Measurements from ENCODE around the gene ZNF76. TPM values are rescaled to one million over a fixed set of nuclear protein-coding genes. Genes with fewer than 3 reads are reported as not detected.

The ZNF76 gene
- total and polyA plus RNA-seq, 4 donors: 10.6 to 18.4 (median 12.4) TPM

GRCh38 chr6:35341557-35341956 is 82.0 kb downstream of the ZNF76 start:
- Histone ChIP-seq H3K36me3 (ENCODE audit: control insufficient read depth in 4 of 4, insufficient read depth in 3 of 4, low read depth in 1 of 4, low read length in 3 of 4) (peaks cover 0 to 4% (median 0%) of the 10 kb centered on the region in 4 donors), H3K9me3 (ENCODE audit: control insufficient read depth in 4 of 4, low read length in 3 of 4) (no peaks in the 10 kb centered on the region), H3K9ac (ENCODE audit: low read depth in 1 of 2, low read length in 2 of 2) (no peak overlapping the region), H3K4me1 (ENCODE audit: control insufficient read depth in 4 of 4, insufficient read depth in 4 of 4, low read length in 3 of 4) (peaks cover 0 to 26% (median 22%) of the 10 kb centered on the region in 4 donors), H3K4me3 (ENCODE audit: low read depth in 1 of 3, low read length in 3 of 3) (no peak overlapping the region), H3K27me3 (ENCODE audit: control insufficient read depth in 4 of 4, insufficient read depth in 4 of 4, low read length in 3 of 4) (no peaks in the 10 kb centered on the region), H3K27ac (ENCODE audit: low read depth in 1 of 2, low read length in 2 of 2) (no peak overlapping the region)
- no peak for TF ChIP-seq ATF3 (IDR thresholded peaks at IDR 0.05)
- no peak for TF ChIP-seq TAF1 (conservative IDR thresholded peaks at IDR 0.05)
- TF ChIP-seq FOXA2 (IDR thresholded peaks at IDR 0.05): no peak
- TF ChIP-seq MAX (IDR thresholded peaks at IDR 0.05): no peak
- TF ChIP-seq REST (IDR thresholded peaks at IDR 0.05): no peak
- TF ChIP-seq JUND (IDR thresholded peaks at IDR 0.05): no peak
- no peak for DNase-seq (ENCODE audit: low spot score)
- WGBS: 83% methylated on average over 13 of the region's 13 CpGs

- TF ChIP-seq HNF4A (conservative IDR thresholded peaks at IDR 0.05) (peak in 1 of 2 donors; percentile 26), EGR1 (IDR thresholded peaks at IDR 0.05; ENCODE audit: low read depth in 2 of 2) (peak; percentile 73 to 86), CTCF (IDR thresholded peaks at IDR 0.05; ENCODE audit: low read depth, low read length, missing input control) (peak; percentile 100), SP1 (IDR thresholded peaks at IDR 0.05) (peak; percentile 69), ZBTB33 (IDR thresholded peaks at IDR 0.05) (no peak), HNF4G (IDR thresholded peaks at IDR 0.05) (no peak), TAF1 (conservative IDR thresholded peaks at IDR 0.05) (no peak), RAD21 (IDR thresholded peaks at IDR 0.05) (peak; percentile 100), FOXA1 (IDR thresholded peaks at IDR 0.05) (peak; percentile 22), GABPA (IDR thresholded peaks at IDR 0.05 in 1 of 2, conservative IDR thresholded peaks at IDR 0.05 in 1 of 2) (peak in 1 of 2 donors; percentile 42), YY1 (IDR thresholded peaks at IDR 0.05) (no peak)
- H3K9me3 ChIP-seq (ENCODE audit: control insufficient read depth in 4 of 4, low read length in 3 of 4): no peaks in the 10 kb centered on the region
- WGBS: under 1% methylated on average over 77 of the region's 77 CpGs
Observed at GRCh38 chr6:35342258-35343091, 82.9 kb downstream of the ZNF76 start, which contains the start of gene PPARD. Gene PPARD (plus strand): TSS chr6:35342558. CDS start chr6:35411088, 68,530 bp downstream.

More at GRCh38 chr6:35342258-35343091, 82.9 kb downstream of the ZNF76 start, which contains the start of gene PPARD:
- Histone ChIP-seq H3K9ac (ENCODE audit: low read depth in 1 of 2, low read length in 2 of 2) (peak within 1 kb of the TSS; percentile 66 to 77), H3K4me1 (ENCODE audit: control insufficient read depth in 4 of 4, insufficient read depth in 4 of 4, low read length in 3 of 4) (peaks cover 0 to 26% (median 22%) of the 10 kb centered on the region in 4 donors), H3K27ac (ENCODE audit: low read depth in 1 of 2, low read length in 2 of 2) (peak within 1 kb of the TSS; percentile 83 to 84), H3K36me3 (ENCODE audit: control insufficient read depth in 4 of 4, insufficient read depth in 3 of 4, low read depth in 1 of 4, low read length in 3 of 4) (peaks cover 0 to 10% (median 6%) of the 10 kb centered on the region in 4 donors), H3K27me3 (ENCODE audit: control insufficient read depth in 4 of 4, insufficient read depth in 4 of 4, low read length in 3 of 4) (no peaks in the 10 kb centered on the region), H3K4me3 (ENCODE audit: low read depth in 1 of 3, low read length in 3 of 3) (peak within 1 kb of the TSS; percentile 73 to 91 (median 86))
- DNase-seq (ENCODE audit: low spot score): peak; percentile 98

Measured in liver (tissue), 9 donors.